Progenitor cell of endocrine pancreas (in vitro differentiated cells): Measurements from ENCODE around the gene PSMA6. TPM values are rescaled to one million over a fixed set of nuclear protein-coding genes. Genes with fewer than 3 reads are reported as not detected.

Source experiments
- DNase-seq: peaks from one replicate; pipeline ENCODE4 v3.0.0; 2021; ENCODE audit warnings: low spot score; ENCODE audit not compliant: unreplicated experiment
- H3K27ac Mint-ChIP-seq: 2 replicates; pipeline ENCODE4 v1.8.0; 2021; ENCODE audit warnings: mild to moderate bottlenecking, moderate library complexity, mixed read lengths
- H3K27me3 Mint-ChIP-seq: 2 replicates; pipeline ENCODE4 v1.8.0; 2021; ENCODE audit warnings: mixed read lengths
- H3K36me3 Mint-ChIP-seq: 2 replicates; pipeline ENCODE4 v1.8.0; 2022; ENCODE audit warnings: mixed read lengths; ENCODE audit not compliant: insufficient read depth
- H3K4me1 Mint-ChIP-seq: 2 replicates; pipeline ENCODE4 v1.8.0; 2021; ENCODE audit warnings: low read depth, mixed read lengths
- H3K4me3 Mint-ChIP-seq: 2 replicates; pipeline ENCODE4 v1.8.0; 2021; ENCODE audit warnings: low read depth, mild to moderate bottlenecking, moderate library complexity, mixed read lengths
- H3K9me3 Mint-ChIP-seq: 2 replicates; pipeline ENCODE4 v1.8.0; 2021; ENCODE audit warnings: low read depth, mixed read lengths
- CTCF ChIP-seq: fragments of 200-600 bp; sonication (generic); IDR thresholded peaks from one replicate; pipeline ENCODE4 v1.5.0; 2021; ENCODE audit warnings: antibody characterized with exemption, mild to moderate bottlenecking; ENCODE audit not compliant: unreplicated experiment
- total RNA-seq: library from RNA; stranded (reverse); gene quantifications from 2 replicates; pipeline ENCODE4 v1.2.1, GENCODE V29; 2021

PSMA6 gene
- total RNA-seq, 1 donor from 2014 or later: 175 TPM

- Mint-ChIP-seq H3K4me3 (no peak overlapping the region), H3K4me1 (peaks cover 8% of the 10 kb centered on the region), H3K27me3 (no peaks in the 10 kb centered on the region), H3K9me3 (no peaks in the 10 kb centered on the region), H3K27ac (no peak overlapping the region), H3K36me3 (no peaks in the 10 kb centered on the region)
- no peak for DNase-seq
- TF ChIP-seq CTCF: no peak
Observed at GRCh38 chr14:35361141-35361480, 68.9 kb downstream of the PSMA6 start.

- Mint-ChIP-seq H3K27me3 (no peaks in the 10 kb centered on the region), H3K4me1 (no peaks in the 10 kb centered on the region), H3K36me3 (no peaks in the 10 kb centered on the region), H3K9me3 (no peaks in the 10 kb centered on the region), H3K27ac (no peak overlapping the region), H3K4me3 (no peak overlapping the region)
- DNase-seq: no peak
- no peak for TF ChIP-seq CTCF
Observed at GRCh38 chr14:35362450-35362849, 70.3 kb downstream of the PSMA6 start.

GRCh38 chr14:35362911-35363374 is 70.8 kb downstream of the PSMA6 start:
- no peak for DNase-seq
- no peak overlapping the region for H3K27ac Mint-ChIP-seq
- H3K36me3 Mint-ChIP-seq: no peaks in the 10 kb centered on the region
- H3K4me3 Mint-ChIP-seq: no peak overlapping the region
- no peaks in the 10 kb centered on the region for H3K9me3 Mint-ChIP-seq
- TF ChIP-seq CTCF: no peak
- H3K4me1 Mint-ChIP-seq: peaks cover 3% of the 10 kb centered on the region
- no peaks in the 10 kb centered on the region for H3K27me3 Mint-ChIP-seq

GRCh38 chr14:35365130-35366055 is 73.2 kb downstream of the PSMA6 start:
- no peak overlapping the region for H3K27ac Mint-ChIP-seq
- H3K36me3 Mint-ChIP-seq: no peaks in the 10 kb centered on the region
- DNase-seq: no peak
- no peaks in the 10 kb centered on the region for H3K9me3 Mint-ChIP-seq
- no peak for TF ChIP-seq CTCF
- H3K4me1 Mint-ChIP-seq: peaks cover 8% of the 10 kb centered on the region
- H3K4me3 Mint-ChIP-seq: no peak overlapping the region
- no peaks in the 10 kb centered on the region for H3K27me3 Mint-ChIP-seq

GRCh38 chr14:35366056-35366451 is 73.9 kb downstream of the PSMA6 start:
- Mint-ChIP-seq H3K4me3 (no peak overlapping the region), H3K27ac (no peak overlapping the region)

More at GRCh38 chr14:35366056-35366451, 73.9 kb downstream of the PSMA6 start:
- H3K27me3 Mint-ChIP-seq: no peaks in the 10 kb centered on the region
- H3K36me3 Mint-ChIP-seq: no peaks in the 10 kb centered on the region
- no peak for DNase-seq
- peaks cover 4% of the 10 kb centered on the region for H3K9me3 Mint-ChIP-seq
- peaks cover 8% of the 10 kb centered on the region for H3K4me1 Mint-ChIP-seq
- TF ChIP-seq CTCF: no peak
